ENCODE results near the gene SMURF1.

Gene SMURF1

GRCh38 chr7:98996150-98996552 is 147.8 kb downstream of the SMURF1 start:
- TF ChIP-seq, protein P1, sequence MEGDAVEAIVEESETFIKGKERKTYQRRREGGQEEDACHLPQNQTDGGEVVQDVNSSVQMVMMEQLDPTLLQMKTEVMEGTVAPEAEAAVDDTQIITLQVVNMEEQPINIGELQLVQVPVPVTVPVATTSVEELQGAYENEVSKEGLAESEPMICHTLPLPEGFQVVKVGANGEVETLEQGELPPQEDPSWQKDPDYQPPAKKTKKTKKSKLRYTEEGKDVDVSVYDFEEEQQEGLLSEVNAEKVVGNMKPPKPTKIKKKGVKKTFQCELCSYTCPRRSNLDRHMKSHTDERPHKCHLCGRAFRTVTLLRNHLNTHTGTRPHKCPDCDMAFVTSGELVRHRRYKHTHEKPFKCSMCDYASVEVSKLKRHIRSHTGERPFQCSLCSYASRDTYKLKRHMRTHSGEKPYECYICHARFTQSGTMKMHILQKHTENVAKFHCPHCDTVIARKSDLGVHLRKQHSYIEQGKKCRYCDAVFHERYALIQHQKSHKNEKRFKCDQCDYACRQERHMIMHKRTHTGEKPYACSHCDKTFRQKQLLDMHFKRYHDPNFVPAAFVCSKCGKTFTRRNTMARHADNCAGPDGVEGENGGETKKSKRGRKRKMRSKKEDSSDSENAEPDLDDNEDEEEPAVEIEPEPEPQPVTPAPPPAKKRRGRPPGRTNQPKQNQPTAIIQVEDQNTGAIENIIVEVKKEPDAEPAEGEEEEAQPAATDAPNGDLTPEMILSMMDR (IDR thresholded peaks at IDR 0.05; ENCODE audit: extremely low read depth, insufficient read depth, missing control alignments): no peak
- in situ Hi-C loops (cut with MboI; ENCODE audit: low pct_unique_long_range_greater_than_20kb, low sequenced_read_pairs, unreplicated experiment): no loop called here
- DNase-seq (ENCODE audit: low spot score): peak; percentile 75

GRCh38 chr7:98995523-98996149 is 148.3 kb downstream of the SMURF1 start:
- in situ Hi-C loops (cut with MboI; ENCODE audit: low pct_unique_long_range_greater_than_20kb, low sequenced_read_pairs, unreplicated experiment): no loop called here
- no peak for DNase-seq (ENCODE audit: low spot score)
- TF ChIP-seq, protein P1 (IDR thresholded peaks at IDR 0.05; ENCODE audit: extremely low read depth, insufficient read depth, missing control alignments): no peak

GRCh38 chr7:98995111-98995510 is 148.8 kb downstream of the SMURF1 start:
- in situ Hi-C loops (cut with MboI; ENCODE audit: low pct_unique_long_range_greater_than_20kb, low sequenced_read_pairs, unreplicated experiment): no loop called here
- DNase-seq (ENCODE audit: low spot score): no peak
- TF ChIP-seq, protein P1 (IDR thresholded peaks at IDR 0.05; ENCODE audit: extremely low read depth, insufficient read depth, missing control alignments): no peak

DNA sequence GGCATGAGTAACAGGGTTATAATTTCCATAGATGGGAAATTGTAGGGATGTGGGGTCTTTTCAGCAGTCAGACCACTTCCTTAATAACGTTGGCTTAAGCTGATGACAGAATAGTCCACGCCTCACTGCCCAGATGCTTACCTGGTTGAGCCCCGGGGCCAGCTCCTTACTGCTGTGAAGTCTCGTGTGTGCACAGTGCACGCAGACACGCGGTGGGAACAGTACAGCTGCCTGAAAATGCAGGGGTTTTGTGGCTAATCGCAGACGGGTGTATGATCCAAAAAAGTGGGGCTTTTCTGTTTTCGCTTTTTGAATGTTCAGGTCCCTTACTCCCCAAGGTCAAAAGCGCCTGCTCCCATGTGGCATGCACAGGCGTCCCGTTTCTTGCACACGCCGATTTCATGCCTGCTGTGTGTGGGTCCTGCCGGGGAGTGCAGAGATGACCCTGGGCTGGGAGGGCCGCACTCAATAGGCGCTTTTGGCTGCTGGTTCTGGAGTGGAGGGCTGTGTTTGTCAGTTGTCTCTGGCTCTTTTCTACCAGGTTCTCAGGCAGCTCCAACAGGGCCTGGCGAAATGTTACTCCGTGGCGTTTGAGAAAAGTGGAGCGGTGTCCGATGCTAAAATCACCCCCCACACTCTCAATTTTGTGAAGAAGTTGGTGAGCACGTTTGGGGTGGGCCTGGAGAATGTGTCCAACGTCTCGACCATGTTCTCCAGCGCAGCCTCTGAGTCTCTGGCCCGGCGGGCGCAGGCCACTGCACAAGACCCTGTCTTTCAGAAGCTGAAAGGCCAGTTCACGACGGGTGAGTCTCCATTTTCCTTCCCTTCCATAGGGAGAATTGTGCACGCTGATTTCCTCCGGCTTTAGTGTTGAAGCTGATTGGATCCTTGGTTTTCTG is 149.6 kb downstream of the SMURF1 start:
- no peak for DNase-seq (ENCODE audit: low spot score)
- TF ChIP-seq, protein P1 (IDR thresholded peaks at IDR 0.05; ENCODE audit: extremely low read depth, insufficient read depth, missing control alignments): no peak
- in situ Hi-C loops (cut with MboI; ENCODE audit: low pct_unique_long_range_greater_than_20kb, low sequenced_read_pairs, unreplicated experiment): no loop called here

GRCh38 chr7:98993024-98993897 is 150.6 kb downstream of the SMURF1 start:
- in situ Hi-C loops (cut with MboI; ENCODE audit: low pct_unique_long_range_greater_than_20kb, low sequenced_read_pairs, unreplicated experiment): no loop called here
- TF ChIP-seq, protein P1 (IDR thresholded peaks at IDR 0.05; ENCODE audit: extremely low read depth, insufficient read depth, missing control alignments): no peak
- no peak for DNase-seq (ENCODE audit: low spot score)

GRCh38 chr7:98992076-98992475 is 151.8 kb downstream of the SMURF1 start:
- TF ChIP-seq, protein P1 (IDR thresholded peaks at IDR 0.05; ENCODE audit: extremely low read depth, insufficient read depth, missing control alignments): no peak
- no peak for DNase-seq (ENCODE audit: low spot score)
- in situ Hi-C loops (cut with MboI; ENCODE audit: low pct_unique_long_range_greater_than_20kb, low sequenced_read_pairs, unreplicated experiment): no loop called here
